Measurements from ENCODE around the gene C10orf71.

DNA sequence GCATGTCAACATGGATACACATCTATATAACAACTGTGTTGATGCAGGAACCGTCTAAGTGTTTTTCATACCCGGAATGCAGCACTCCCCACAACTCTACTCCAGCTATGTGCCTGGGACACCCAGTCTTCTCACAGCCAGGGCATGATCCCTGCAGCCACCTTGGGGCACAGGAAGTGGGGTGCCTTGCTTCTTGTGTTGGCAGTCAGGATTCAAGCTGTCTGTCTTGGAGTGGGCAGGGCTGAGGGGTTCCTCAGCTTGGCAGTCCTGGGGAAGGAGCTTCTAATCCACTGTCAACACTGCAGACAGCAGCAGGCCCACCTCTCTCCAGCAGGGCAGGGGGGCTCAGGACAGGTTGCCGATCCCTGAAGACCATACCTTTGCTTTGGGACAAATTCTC is 55.6 kb downstream of the C10orf71 start:
- TF ChIP-seq EZH2 (IDR thresholded peaks at IDR 0.05; ENCODE audit: borderline replicate concordance, low read depth, low read length, poor library complexity, severe bottlenecking) = no peak
- TF ChIP-seq, protein P1, sequence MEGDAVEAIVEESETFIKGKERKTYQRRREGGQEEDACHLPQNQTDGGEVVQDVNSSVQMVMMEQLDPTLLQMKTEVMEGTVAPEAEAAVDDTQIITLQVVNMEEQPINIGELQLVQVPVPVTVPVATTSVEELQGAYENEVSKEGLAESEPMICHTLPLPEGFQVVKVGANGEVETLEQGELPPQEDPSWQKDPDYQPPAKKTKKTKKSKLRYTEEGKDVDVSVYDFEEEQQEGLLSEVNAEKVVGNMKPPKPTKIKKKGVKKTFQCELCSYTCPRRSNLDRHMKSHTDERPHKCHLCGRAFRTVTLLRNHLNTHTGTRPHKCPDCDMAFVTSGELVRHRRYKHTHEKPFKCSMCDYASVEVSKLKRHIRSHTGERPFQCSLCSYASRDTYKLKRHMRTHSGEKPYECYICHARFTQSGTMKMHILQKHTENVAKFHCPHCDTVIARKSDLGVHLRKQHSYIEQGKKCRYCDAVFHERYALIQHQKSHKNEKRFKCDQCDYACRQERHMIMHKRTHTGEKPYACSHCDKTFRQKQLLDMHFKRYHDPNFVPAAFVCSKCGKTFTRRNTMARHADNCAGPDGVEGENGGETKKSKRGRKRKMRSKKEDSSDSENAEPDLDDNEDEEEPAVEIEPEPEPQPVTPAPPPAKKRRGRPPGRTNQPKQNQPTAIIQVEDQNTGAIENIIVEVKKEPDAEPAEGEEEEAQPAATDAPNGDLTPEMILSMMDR (conservative IDR thresholded peaks at IDR 0.05; ENCODE audit: low read depth, low read length) = no peak
